PC-3 (cell line): Measurements from ENCODE around the gene TREML1. TPM values are rescaled to one million over a fixed set of nuclear protein-coding genes. Genes with fewer than 3 reads are reported as not detected.

Experiments
- ATAC-seq: fragments of 200-7000 bp; cut with Tn5 transposase; 2 replicates; pipeline ENCODE4 v1.9.1; 2020; ENCODE audit warnings: mild to moderate bottlenecking, moderate library complexity
- BruUV-seq: library from RNA; stranded (reverse); fragments of 400-500 nt; replicated peaks from 2 replicates; lab custom pipeline; 2021; lab: Mats Ljungman, UMichigan
- CTCF ChIA-PET: fragments of 300-600 bp; sonication (Branson Sonifier 250); formaldehyde crosslinking; loops from one replicate; lab custom pipeline; 2022; ENCODE audit warnings: antibody characterized with exemption; lab: Charles Lee
- POLR2A ChIA-PET: fragments of 300-600 bp; sonication (Branson Sonifier 250); formaldehyde crosslinking; loops from one replicate; lab custom pipeline; 2022; ENCODE audit warnings: antibody characterized with exemption; ENCODE audit not compliant: unreplicated experiment; lab: Charles Lee
- DNase-seq: peaks from one replicate; pipeline ENCODE4 v3.0.0-alpha.2; 2015
- H2AFZ ChIP-seq: fragments of 300-600 bp; sonication (generic); 2 replicates; pipeline ENCODE4 v1.6.0; 2016; ENCODE audit warnings: antibody characterized with exemption, low read length
- H3F3A ChIP-seq: fragments of 300-600 bp; sonication (generic); one replicate; pipeline ENCODE4 v1.6.0; 2017; ENCODE audit warnings: antibody characterized with exemption, low read length, control low read depth, mild to moderate bottlenecking; ENCODE audit not compliant: unreplicated experiment
- H3K27ac ChIP-seq: fragments of 300-600 bp; sonication (generic); 2 replicates; pipeline ENCODE4 v1.5.1; 2016; ENCODE audit warnings: mild to moderate bottlenecking, low read length
- H3K27me3 ChIP-seq: fragments of 300-600 bp; sonication (generic); 2 replicates; pipeline ENCODE4 v1.6.1; 2016; ENCODE audit warnings: low read length, mixed read lengths
- H3K36me3 ChIP-seq: fragments of 300-600 bp; sonication (generic); 2 replicates; pipeline ENCODE4 v1.6.1; 2016; ENCODE audit warnings: low read depth, mixed run types, low read length, mixed read lengths
- H3K4me1 ChIP-seq: fragments of 300-600 bp; sonication (generic); 2 replicates; pipeline ENCODE4 v1.5.1; 2016; ENCODE audit warnings: low read length; ENCODE audit not compliant: insufficient read depth
- H3K4me2 ChIP-seq: fragments of 300-600 bp; sonication (generic); 2 replicates; pipeline ENCODE4 v1.6.0; 2016; ENCODE audit warnings: low read length
- H3K4me3 ChIP-seq: fragments of 300-600 bp; sonication (generic); 2 replicates; pipeline ENCODE4 v1.5.1; 2016; ENCODE audit warnings: mild to moderate bottlenecking, low read length, mixed read lengths
- H3K79me2 ChIP-seq: fragments of 300-600 bp; sonication (generic); 2 replicates; pipeline ENCODE4 v1.6.1; 2017; ENCODE audit warnings: low read length, mixed read lengths
- H3K9ac ChIP-seq: fragments of 300-600 bp; sonication (generic); 2 replicates; pipeline ENCODE4 v1.6.0; 2016; ENCODE audit warnings: mild to moderate bottlenecking, low read length
- H3K9me2 ChIP-seq: fragments of 300-600 bp; sonication (generic); replicated peaks from 2 replicates; pipeline ENCODE4 v1.6.1; 2016; ENCODE audit warnings: mixed run types, low read length, mixed read lengths
- H3K9me3 ChIP-seq: fragments of 300-600 bp; sonication (generic); 2 replicates; pipeline ENCODE4 v1.6.1; 2016; ENCODE audit warnings: low read length, mixed read lengths
- H4K20me1 ChIP-seq: fragments of 300-600 bp; sonication (generic); 2 replicates; pipeline ENCODE4 v1.6.1; 2016; ENCODE audit warnings: low read length, mixed read lengths
- CTCF ChIP-seq: fragments of 300-600 bp; sonication (generic); conservative IDR thresholded peaks from 2 replicates; pipeline ENCODE4 v1.5.1; 2017; ENCODE audit warnings: antibody characterized with exemption, low read depth, mild to moderate bottlenecking, low read length
- EZH2 ChIP-seq: fragments of 300-600 bp; sonication (generic); IDR thresholded peaks from one replicate; pipeline ENCODE4 v1.6.1; 2017; ENCODE audit warnings: antibody characterized with exemption, mild to moderate bottlenecking, low read length; ENCODE audit not compliant: unreplicated experiment
- EZH2phosphoT487 ChIP-seq: fragments of 300-600 bp; sonication (generic); IDR thresholded peaks from 2 replicates; pipeline ENCODE4 v1.6.1; 2018; ENCODE audit warnings: mild to moderate bottlenecking, antibody characterized with exemption, low read length, borderline replicate concordance
- intact Hi-C: fragments of 100-400 bp; cut with micrococcal nuclease; formaldehyde crosslinking; loops from 2 replicates; pipeline ENCODE4 v1.9.0; 2023
- total RNA-seq: library from RNA; depleted of rRNA; stranded (reverse); fragments of >200 nt; gene quantifications from 2 replicates; pipeline ENCODE4 v1.2.3, GENCODE V29; 2014

The TREML1 gene
- total RNA-seq, 1 experiment from 2014 or later = not detected

- intact Hi-C loops = no loop called here
- no peaks in the 10 kb centered on the region for H3K36me3 ChIP-seq
- H3K9ac ChIP-seq = no peak overlapping the region
- ChIA-PET POLR2A (no interaction called here), CTCF (no interaction called here)
- DNase-seq = no peak
- peaks cover 49% of the 10 kb centered on the region for H3K27me3 ChIP-seq
- no peak overlapping the region for H3K27ac ChIP-seq
- no peak for TF ChIP-seq EZH2
- TF ChIP-seq EZH2phosphoT487 = no peak
- TF ChIP-seq CTCF = no peak
- H3F3A ChIP-seq = no peaks in the 10 kb centered on the region
- no peaks in the 10 kb centered on the region for H3K4me1 ChIP-seq
- no peak for ATAC-seq
- no peaks in the 10 kb centered on the region for H3K79me2 ChIP-seq
- no peak overlapping the region for H3K4me3 ChIP-seq
- no peak overlapping the region for H2AFZ ChIP-seq
- no peaks in the 10 kb centered on the region for H3K9me2 ChIP-seq
- no peaks in the 10 kb centered on the region for H3K9me3 ChIP-seq
- no TSS peak for BruUV-seq
- no peak overlapping the region for H3K4me2 ChIP-seq
- H4K20me1 ChIP-seq = no peaks in the 10 kb centered on the region
Measured at GRCh38 chr6:41175084-41175483, 20.9 kb upstream of the TREML1 start.

- intact Hi-C loops = no loop called here
- TF ChIP-seq EZH2phosphoT487 (no peak), CTCF (no peak), EZH2 (no peak)
- Histone ChIP-seq H3K4me1 (no peaks in the 10 kb centered on the region), H3K9me2 (no peaks in the 10 kb centered on the region), H4K20me1 (no peaks in the 10 kb centered on the region), H3K9ac (no peak overlapping the region), H3K27me3 (peaks cover 49% of the 10 kb centered on the region), H2AFZ (no peak overlapping the region), H3F3A (no peaks in the 10 kb centered on the region), H3K9me3 (no peaks in the 10 kb centered on the region), H3K4me3 (no peak overlapping the region), H3K36me3 (no peaks in the 10 kb centered on the region), H3K79me2 (no peaks in the 10 kb centered on the region), H3K27ac (no peak overlapping the region), H3K4me2 (no peak overlapping the region)
- ChIA-PET POLR2A (no interaction called here), CTCF (no interaction called here)
- ATAC-seq (no peak), DNase-seq (no peak)
- BruUV-seq = no TSS peak
Measured at GRCh38 chr6:41174610-41175009, 20.5 kb upstream of the TREML1 start.

- BruUV-seq = no TSS peak
- Histone ChIP-seq H3K27ac (no peak overlapping the region), H3K4me2 (no peak overlapping the region), H3F3A (no peaks in the 10 kb centered on the region), H3K9me2 (no peaks in the 10 kb centered on the region), H3K9ac (no peak overlapping the region), H3K4me3 (no peak overlapping the region), H3K27me3 (peaks cover 30% of the 10 kb centered on the region), H3K79me2 (no peaks in the 10 kb centered on the region), H4K20me1 (no peaks in the 10 kb centered on the region), H2AFZ (no peak overlapping the region), H3K9me3 (no peaks in the 10 kb centered on the region), H3K4me1 (no peaks in the 10 kb centered on the region), H3K36me3 (no peaks in the 10 kb centered on the region)
- intact Hi-C loops = no loop called here
- POLR2A ChIA-PET = no interaction called here
- TF ChIP-seq EZH2phosphoT487 = no peak
- ATAC-seq (no peak), DNase-seq (no peak)
- CTCF ChIA-PET = no interaction called here
Measured at GRCh38 chr6:41171908-41172307, 17.8 kb upstream of the TREML1 start.
